ENCODE results near the gene CCDC78. TPM values are rescaled to one million over a fixed set of nuclear protein-coding genes. Genes with fewer than 3 reads are reported as not detected.

Gene CCDC78
- polyA plus RNA-seq, 1 donor from 2014 or later: 10.7 TPM

GRCh38 chr16:679814-680624, 46.2 kb downstream of the CCDC78 start, which contains the start of gene STUB1:
Gene STUB1, plus strand, starts transcription at chr16:680410. Its CDS starts 116 bp downstream, at chr16:680526.
- Histone ChIP-seq H3K4me3 (ENCODE audit: low read length) (peak within 1 kb of the TSS; percentile 70), H3K4me2 (ENCODE audit: low read length) (peak within 1 kb of the TSS; percentile 93), H2AFZ (ENCODE audit: low read depth, low read length) (no peak within 1 kb of the TSS), H4K20me1 (ENCODE audit: insufficient read depth) (peaks cover 6% of the 10 kb centered on the region), H3K9me2 (ENCODE audit: insufficient read depth, low read length) (no peaks in the 10 kb centered on the region), H3K27ac (ENCODE audit: low read length) (peak within 1 kb of the TSS; percentile 56), H3K36me3 (ENCODE audit: insufficient read depth, low read length) (no peaks in the 10 kb centered on the region), H3F3A (ENCODE audit: insufficient read depth, low read length, poor library complexity, severe bottlenecking) (no peaks in the 10 kb centered on the region), H3K79me2 (replicated peaks; ENCODE audit: insufficient read depth, low read length) (peaks cover 20% of the 10 kb centered on the region), H3K9ac (ENCODE audit: low read length) (peak within 1 kb of the TSS; percentile 74), H3K27me3 (ENCODE audit: insufficient read depth, low read depth, low read length) (peaks cover 3% of the 10 kb centered on the region), H3K9me3 (ENCODE audit: low read length) (no peaks in the 10 kb centered on the region)
- TF ChIP-seq MXI1 (conservative IDR thresholded peaks at IDR 0.05; ENCODE audit: poor library complexity, severe bottlenecking) (peak; percentile 83), RAD21 (conservative IDR thresholded peaks at IDR 0.05) (peak; percentile 22), SMC3 (conservative IDR thresholded peaks at IDR 0.05; ENCODE audit: poor library complexity) (no peak), POLR2AphosphoS5 (IDR thresholded peaks at IDR 0.05) (peak; percentile 59), EP300 (conservative IDR thresholded peaks at IDR 0.05; ENCODE audit: poor library complexity, severe bottlenecking) (peak; percentile 33)

GRCh38 chr16:678858-679813, 47.1 kb downstream of the CCDC78 start:
- Histone ChIP-seq H3K27me3 (ENCODE audit: insufficient read depth, low read depth, low read length) (peaks cover 3% of the 10 kb centered on the region), H3K9ac (ENCODE audit: low read length) (peak overlapping the region; percentile 44), H3K4me2 (ENCODE audit: low read length) (no peak overlapping the region), H3K9me3 (ENCODE audit: low read length) (no peaks in the 10 kb centered on the region), H4K20me1 (ENCODE audit: insufficient read depth) (peaks cover 6% of the 10 kb centered on the region), H3F3A (ENCODE audit: insufficient read depth, low read length, poor library complexity, severe bottlenecking) (no peaks in the 10 kb centered on the region), H3K4me3 (ENCODE audit: low read length) (peak overlapping the region; percentile 70), H2AFZ (ENCODE audit: low read depth, low read length) (no peak overlapping the region), H3K27ac (ENCODE audit: low read length) (peak overlapping the region; percentile 24), H3K36me3 (ENCODE audit: insufficient read depth, low read length) (no peaks in the 10 kb centered on the region), H3K79me2 (replicated peaks; ENCODE audit: insufficient read depth, low read length) (peaks cover 20% of the 10 kb centered on the region), H3K9me2 (ENCODE audit: insufficient read depth, low read length) (no peaks in the 10 kb centered on the region)
- TF ChIP-seq POLR2AphosphoS5 (IDR thresholded peaks at IDR 0.05) (no peak), MXI1 (conservative IDR thresholded peaks at IDR 0.05; ENCODE audit: poor library complexity, severe bottlenecking) (no peak), CTCF (IDR thresholded peaks at IDR 0.05; ENCODE audit: poor library complexity, severe bottlenecking) (no peak), SMC3 (conservative IDR thresholded peaks at IDR 0.05; ENCODE audit: poor library complexity) (no peak), RAD21 (conservative IDR thresholded peaks at IDR 0.05) (no peak), EP300 (conservative IDR thresholded peaks at IDR 0.05; ENCODE audit: poor library complexity, severe bottlenecking) (no peak), TAF1 (IDR thresholded peaks at IDR 0.05; ENCODE audit: low read depth) (no peak), REST (IDR thresholded peaks at IDR 0.05; ENCODE audit: borderline replicate concordance) (no peak), EZH2 (IDR thresholded peaks at IDR 0.05; ENCODE audit: borderline replicate concordance, insufficient read depth, low read length, poor library complexity, severe bottlenecking) (no peak)

Measured in neural cell (in vitro differentiated cells).